SK-N-MC (cell line): ENCODE results near the gene ARID1B.

Experiments used
- EZH2 ChIP-seq: fragments of 200-600 bp; sonication (generic); IDR thresholded peaks from one replicate; pipeline ENCODE4 v1.6.1; 2017; ENCODE audit warnings: antibody characterized with exemption
- FOXP2 ChIP-seq: optimal IDR thresholded peaks from 2 replicates; pipeline ENCODE3; 2011; ENCODE audit warnings: mild to moderate bottlenecking, moderate library complexity; ENCODE audit not compliant: insufficient read depth; ENCODE audit errors: extremely low read length, control extremely low read depth
- POLR2AphosphoS5 ChIP-seq: IDR thresholded peaks from 2 replicates; pipeline ENCODE4 v1.6.1; 2012; ENCODE audit warnings: mild to moderate bottlenecking, low read depth, low read length, borderline replicate concordance

DNA sequence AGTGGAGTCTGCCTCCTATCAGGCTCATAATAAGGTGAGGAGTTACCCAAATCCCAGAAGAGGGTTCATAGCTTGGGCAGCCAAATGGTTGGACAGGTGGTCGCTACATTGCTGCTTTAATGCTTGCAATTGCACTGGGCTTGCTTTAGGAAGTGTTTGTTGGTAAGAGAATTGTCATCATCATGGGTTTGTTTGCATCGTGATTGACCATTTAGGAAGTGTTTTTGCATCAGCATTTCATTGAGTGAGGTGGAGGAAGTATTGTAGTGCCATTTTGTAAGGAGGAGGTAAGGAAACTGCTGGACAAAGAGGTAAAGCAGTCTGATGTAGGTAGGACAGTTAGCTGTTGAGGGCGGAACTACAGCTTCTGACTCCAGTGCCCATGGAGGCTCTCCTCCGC lies 101.5 kb downstream of the ARID1B start:
- TF ChIP-seq POLR2AphosphoS5 (no peak), EZH2 (no peak), FOXP2 (no peak)
